ENCODE results near the gene PHYKPL.

DNA sequence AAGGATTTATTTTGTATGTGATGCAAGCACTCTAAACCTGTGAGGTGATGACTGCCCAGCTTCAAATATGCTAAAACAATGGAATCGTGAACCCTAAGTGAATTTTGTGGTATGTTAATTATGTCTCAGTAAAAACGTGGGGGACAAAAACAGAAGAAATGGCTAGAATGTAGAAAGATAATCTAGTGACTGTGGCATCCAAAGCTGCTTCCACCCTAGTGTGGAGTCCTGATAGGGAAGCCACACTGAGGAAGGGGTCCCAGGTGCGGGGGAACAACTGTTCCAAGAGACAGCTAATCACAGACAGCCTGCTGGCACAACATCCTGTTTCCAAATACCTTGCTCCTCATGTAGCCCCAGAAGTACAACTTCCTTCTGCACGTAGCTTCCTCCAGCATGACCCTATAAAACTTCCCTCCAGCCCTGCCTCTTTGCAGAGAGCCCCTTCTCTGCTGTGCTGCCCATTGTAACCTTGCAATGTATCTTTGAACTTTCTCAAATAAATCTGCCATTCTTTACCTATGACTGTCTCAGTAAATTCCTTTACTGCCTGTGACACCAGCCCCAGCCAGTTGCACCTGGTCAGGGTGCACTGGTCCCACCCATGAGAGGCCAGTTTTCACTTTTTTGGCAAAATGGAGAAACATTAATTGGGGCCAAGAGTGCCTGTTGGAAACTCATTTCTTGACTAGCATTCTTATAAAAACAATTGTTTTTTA, 50.3 kb downstream of the PHYKPL start:
- TF ChIP-seq, protein P1, sequence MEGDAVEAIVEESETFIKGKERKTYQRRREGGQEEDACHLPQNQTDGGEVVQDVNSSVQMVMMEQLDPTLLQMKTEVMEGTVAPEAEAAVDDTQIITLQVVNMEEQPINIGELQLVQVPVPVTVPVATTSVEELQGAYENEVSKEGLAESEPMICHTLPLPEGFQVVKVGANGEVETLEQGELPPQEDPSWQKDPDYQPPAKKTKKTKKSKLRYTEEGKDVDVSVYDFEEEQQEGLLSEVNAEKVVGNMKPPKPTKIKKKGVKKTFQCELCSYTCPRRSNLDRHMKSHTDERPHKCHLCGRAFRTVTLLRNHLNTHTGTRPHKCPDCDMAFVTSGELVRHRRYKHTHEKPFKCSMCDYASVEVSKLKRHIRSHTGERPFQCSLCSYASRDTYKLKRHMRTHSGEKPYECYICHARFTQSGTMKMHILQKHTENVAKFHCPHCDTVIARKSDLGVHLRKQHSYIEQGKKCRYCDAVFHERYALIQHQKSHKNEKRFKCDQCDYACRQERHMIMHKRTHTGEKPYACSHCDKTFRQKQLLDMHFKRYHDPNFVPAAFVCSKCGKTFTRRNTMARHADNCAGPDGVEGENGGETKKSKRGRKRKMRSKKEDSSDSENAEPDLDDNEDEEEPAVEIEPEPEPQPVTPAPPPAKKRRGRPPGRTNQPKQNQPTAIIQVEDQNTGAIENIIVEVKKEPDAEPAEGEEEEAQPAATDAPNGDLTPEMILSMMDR (IDR thresholded peaks at IDR 0.05; ENCODE audit: insufficient read depth, low read length, poor library complexity, severe bottlenecking): no peak
- TF ChIP-seq EZH2phosphoT487 (conservative IDR thresholded peaks at IDR 0.05; ENCODE audit: low read length): no peak
